ENCODE results near the gene CREBBP.
"Not testable (repeated sequence)": the region's sequence is repeated elsewhere in the genome, so short reads cannot be mapped to it uniquely, and the experiment has no call there.

Gene CREBBP

GRCh38 chr16:3915426-3916260, 35.1 kb upstream of the CREBBP start:
- WGBS (ENCODE audit: insufficient coverage), result 99% methylated on average over 13 of the region's 17 CpGs
- Histone ChIP-seq H3K27ac (ENCODE audit: insufficient read depth in 1 of 2, low read depth in 1 of 2, low read length in 2 of 2, poor library complexity in 1 of 2, severe bottlenecking in 2 of 2) (no peak overlapping the region), H3K4me3 (ENCODE audit: control insufficient read depth in 1 of 7, extremely low read depth in 1 of 7, insufficient read depth in 4 of 7, low read depth in 2 of 7, low read length in 6 of 7) (no peak overlapping the region), H3K36me3 (ENCODE audit: control insufficient read depth in 4 of 4, insufficient read depth in 4 of 4, low read length in 3 of 4) (no peaks in the 10 kb centered on the region), H3K27me3 (replicated peaks in 2 of 5; ENCODE audit: control insufficient read depth in 4 of 5, insufficient read depth in 5 of 5, low read length in 4 of 5) (peaks cover 0 to 3% (median 0%) of the 10 kb centered on the region in 5 experiments), H3K9me3 (ENCODE audit: control extremely low read depth in 1 of 5, control insufficient read depth in 4 of 5, insufficient read depth in 2 of 5, low read depth in 1 of 5, low read length in 4 of 5) (peaks cover 0 to 21% (median 6%) of the 10 kb centered on the region in 5 experiments), H3K4me1 (ENCODE audit: control extremely low read depth in 1 of 4, control insufficient read depth in 4 of 4, insufficient read depth in 4 of 4, low read length in 3 of 4) (no peaks in the 10 kb centered on the region)
- ChIA-PET POLR2A (no interaction called here), CTCF (interaction anchor here (1.5 kb wide), 1 partner anchor 14 kb away, joined by 4 read pairs; no protein-coding TSS in a partner anchor)
- DNase-seq, result no peak

DNA sequence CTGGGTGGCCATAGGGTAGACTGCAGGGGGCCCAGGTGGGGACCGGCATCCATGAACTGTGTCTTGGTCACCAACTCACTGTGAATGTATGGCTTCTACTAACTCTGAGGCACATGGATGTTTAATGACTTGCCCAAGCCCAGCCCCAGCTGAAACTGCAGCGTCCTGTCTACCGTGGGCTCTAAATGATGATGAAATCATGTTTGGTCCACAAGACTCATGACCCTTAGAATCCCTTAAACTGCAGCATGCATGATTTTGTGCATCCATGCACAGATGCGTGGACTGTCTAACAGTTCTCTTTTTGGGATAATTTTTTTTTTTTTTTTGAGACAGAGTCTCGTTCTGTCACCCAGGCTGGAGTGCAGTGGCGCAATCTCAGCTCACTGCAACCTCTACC, 32.4 kb upstream of the CREBBP start:
- ChIA-PET POLR2A (no interaction called here), CTCF (no interaction called here)
- no peak for DNase-seq
- no peaks in the 10 kb centered on the region for H3K36me3 ChIP-seq (ENCODE audit: control insufficient read depth in 4 of 4, insufficient read depth in 4 of 4, low read length in 3 of 4)
- H3K4me1 ChIP-seq (ENCODE audit: control extremely low read depth in 1 of 4, control insufficient read depth in 4 of 4, insufficient read depth in 4 of 4, low read length in 3 of 4), result no peaks in the 10 kb centered on the region
- peaks cover 0 to 10% (median 1%) of the 10 kb centered on the region in 5 experiments for H3K9me3 ChIP-seq (ENCODE audit: control extremely low read depth in 1 of 5, control insufficient read depth in 4 of 5, insufficient read depth in 2 of 5, low read depth in 1 of 5, low read length in 4 of 5)
- WGBS (ENCODE audit: insufficient coverage), result 97% methylated on average over 3 of the region's 6 CpGs
- H3K4me3 ChIP-seq (ENCODE audit: control insufficient read depth in 1 of 7, extremely low read depth in 1 of 7, insufficient read depth in 4 of 7, low read depth in 2 of 7, low read length in 6 of 7), result no peak overlapping the region
- H3K27ac ChIP-seq (ENCODE audit: insufficient read depth in 1 of 2, low read depth in 1 of 2, low read length in 2 of 2, poor library complexity in 1 of 2, severe bottlenecking in 2 of 2), result no peak overlapping the region
- no peaks in the 10 kb centered on the region for H3K27me3 ChIP-seq (replicated peaks in 2 of 5; ENCODE audit: control insufficient read depth in 4 of 5, insufficient read depth in 5 of 5, low read length in 4 of 5)

DNA sequence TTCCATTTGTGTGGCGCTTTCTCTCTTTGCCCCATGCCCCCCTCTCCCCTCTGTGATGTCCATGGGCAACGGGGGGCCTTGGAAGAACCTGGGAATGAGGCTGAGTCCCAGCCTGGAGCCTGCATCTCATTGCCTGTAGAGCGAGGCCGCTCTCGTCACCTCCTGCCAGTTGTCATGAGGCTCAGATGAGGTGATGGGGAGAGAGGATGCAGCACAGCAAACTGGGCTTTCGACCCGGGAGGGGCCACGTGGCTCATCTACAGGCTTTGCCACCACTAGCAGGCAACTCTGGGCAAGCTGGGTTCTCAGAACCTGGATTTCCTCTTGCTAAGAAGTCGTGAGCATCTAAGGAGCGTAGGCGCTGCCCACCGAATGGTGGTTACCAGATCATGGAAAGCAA, 31.9 kb upstream of the CREBBP start:
- H3K36me3 ChIP-seq (ENCODE audit: control insufficient read depth in 4 of 4, insufficient read depth in 4 of 4, low read length in 3 of 4), result no peaks in the 10 kb centered on the region
- ChIA-PET CTCF (no interaction called here), POLR2A (no interaction called here)
- H3K9me3 ChIP-seq (ENCODE audit: control extremely low read depth in 1 of 5, control insufficient read depth in 4 of 5, insufficient read depth in 2 of 5, low read depth in 1 of 5, low read length in 4 of 5), result peaks cover 0 to 7% (median 1%) of the 10 kb centered on the region in 5 experiments
- no peak overlapping the region for H3K27ac ChIP-seq (ENCODE audit: insufficient read depth in 1 of 2, low read depth in 1 of 2, low read length in 2 of 2, poor library complexity in 1 of 2, severe bottlenecking in 2 of 2)
- H3K27me3 ChIP-seq (replicated peaks in 2 of 5; ENCODE audit: control insufficient read depth in 4 of 5, insufficient read depth in 5 of 5, low read length in 4 of 5), result no peaks in the 10 kb centered on the region
- H3K4me3 ChIP-seq (ENCODE audit: control insufficient read depth in 1 of 7, extremely low read depth in 1 of 7, insufficient read depth in 4 of 7, low read depth in 2 of 7, low read length in 6 of 7), result no peak overlapping the region
- no peak for DNase-seq
- 97% methylated on average over 12 of the region's 12 CpGs for WGBS (ENCODE audit: insufficient coverage)
- no peaks in the 10 kb centered on the region for H3K4me1 ChIP-seq (ENCODE audit: control extremely low read depth in 1 of 4, control insufficient read depth in 4 of 4, insufficient read depth in 4 of 4, low read length in 3 of 4)

DNA sequence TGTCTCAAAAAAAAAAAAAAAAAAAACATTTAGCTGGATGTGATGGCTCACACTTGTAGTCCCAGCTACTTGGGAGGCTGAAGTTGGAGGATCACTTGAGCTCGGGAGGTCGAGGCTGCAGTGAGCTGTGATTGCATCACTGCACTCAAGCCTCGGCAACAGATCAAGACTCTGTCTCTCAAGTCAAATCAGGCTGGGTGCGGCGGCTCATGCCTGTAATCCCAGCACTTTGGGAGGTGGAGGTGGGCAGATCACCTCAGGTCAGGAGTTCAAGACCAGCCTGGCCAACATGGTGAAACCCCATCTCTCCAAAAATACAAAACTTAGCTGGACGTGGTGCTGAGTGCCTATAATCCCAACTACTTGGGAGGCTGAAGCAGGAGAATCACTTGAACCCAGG, 31.2 kb upstream of the CREBBP start:
- 95% methylated on average over 3 of the region's 6 CpGs for WGBS (ENCODE audit: insufficient coverage)
- POLR2A ChIA-PET; H3K27ac ChIP-seq (ENCODE audit: insufficient read depth in 1 of 2, low read depth in 1 of 2, low read length in 2 of 2, poor library complexity in 1 of 2, severe bottlenecking in 2 of 2); H3K27me3 ChIP-seq (replicated peaks in 2 of 5; ENCODE audit: control insufficient read depth in 4 of 5, insufficient read depth in 5 of 5, low read length in 4 of 5); H3K36me3 ChIP-seq (ENCODE audit: control insufficient read depth in 4 of 4, insufficient read depth in 4 of 4, low read length in 3 of 4); DNase-seq; CTCF ChIA-PET; H3K4me3 ChIP-seq (ENCODE audit: control insufficient read depth in 1 of 7, extremely low read depth in 1 of 7, insufficient read depth in 4 of 7, low read depth in 2 of 7, low read length in 6 of 7); H3K4me1 ChIP-seq (ENCODE audit: control extremely low read depth in 1 of 4, control insufficient read depth in 4 of 4, insufficient read depth in 4 of 4, low read length in 3 of 4); H3K9me3 ChIP-seq (ENCODE audit: control extremely low read depth in 1 of 5, control insufficient read depth in 4 of 5, insufficient read depth in 2 of 5, low read depth in 1 of 5, low read length in 4 of 5): not testable (repeated sequence)

DNA sequence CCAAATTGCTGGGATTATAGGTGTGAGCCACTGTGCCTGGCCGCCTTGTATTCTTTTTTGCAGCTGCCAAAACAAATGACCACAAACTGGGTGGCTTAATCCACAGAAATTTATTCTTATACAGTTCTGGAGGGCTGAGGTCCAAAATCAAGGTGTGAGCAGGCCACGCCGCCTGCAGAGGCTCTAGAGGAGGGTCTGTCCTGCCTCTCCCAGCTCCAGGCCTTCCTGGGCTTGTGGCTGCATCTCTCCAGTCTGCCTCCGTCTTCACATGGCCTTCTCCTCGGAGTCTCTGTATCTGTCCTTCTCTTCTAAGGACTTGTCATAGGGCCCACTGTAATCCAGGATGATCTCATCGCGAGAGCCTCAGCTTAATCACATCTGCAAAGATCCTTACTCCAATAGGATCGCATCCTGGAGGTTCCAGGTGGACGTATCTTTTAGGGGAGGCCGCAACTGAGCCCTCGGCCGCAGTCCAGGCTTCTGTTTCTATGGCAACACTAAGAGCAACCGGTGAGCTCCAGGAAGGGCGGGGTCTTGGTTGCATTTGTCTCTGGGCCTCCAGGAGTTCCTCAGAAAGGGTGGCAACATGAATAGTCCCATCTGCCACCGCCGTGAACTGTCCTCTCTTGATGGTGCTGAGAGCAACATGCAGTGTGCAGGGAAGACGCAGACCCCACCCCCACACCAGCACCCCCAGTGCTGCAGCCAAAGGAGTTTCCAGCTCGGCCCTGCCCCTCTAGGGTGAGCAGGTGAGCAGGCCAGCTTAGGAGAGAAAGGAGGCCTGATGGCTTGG, 29.5 kb upstream of the CREBBP start:
- Histone ChIP-seq H3K4me3 (ENCODE audit: control insufficient read depth in 1 of 7, extremely low read depth in 1 of 7, insufficient read depth in 4 of 7, low read depth in 2 of 7, low read length in 6 of 7) (no peak overlapping the region), H3K4me1 (ENCODE audit: control extremely low read depth in 1 of 4, control insufficient read depth in 4 of 4, insufficient read depth in 4 of 4, low read length in 3 of 4) (no peaks in the 10 kb centered on the region), H3K27me3 (replicated peaks in 2 of 5; ENCODE audit: control insufficient read depth in 4 of 5, insufficient read depth in 5 of 5, low read length in 4 of 5) (no peaks in the 10 kb centered on the region), H3K27ac (ENCODE audit: insufficient read depth in 1 of 2, low read depth in 1 of 2, low read length in 2 of 2, poor library complexity in 1 of 2, severe bottlenecking in 2 of 2) (no peak overlapping the region), H3K36me3 (ENCODE audit: control insufficient read depth in 4 of 4, insufficient read depth in 4 of 4, low read length in 3 of 4) (no peaks in the 10 kb centered on the region), H3K9me3 (ENCODE audit: control extremely low read depth in 1 of 5, control insufficient read depth in 4 of 5, insufficient read depth in 2 of 5, low read depth in 1 of 5, low read length in 4 of 5) (no peaks in the 10 kb centered on the region)
- DNase-seq, result no peak
- ChIA-PET POLR2A (no interaction called here), CTCF (no interaction called here)
- 88% methylated on average over 14 of the region's 18 CpGs for WGBS (ENCODE audit: insufficient coverage)

- CTCF ChIA-PET, result no interaction called here
- POLR2A ChIA-PET, result no interaction called here
- H3K4me3 ChIP-seq (ENCODE audit: control insufficient read depth in 1 of 7, extremely low read depth in 1 of 7, insufficient read depth in 4 of 7, low read depth in 2 of 7, low read length in 6 of 7), result no peak overlapping the region
- H3K36me3 ChIP-seq (ENCODE audit: control insufficient read depth in 4 of 4, insufficient read depth in 4 of 4, low read length in 3 of 4), result no peaks in the 10 kb centered on the region
- 96% methylated on average over 16 of the region's 17 CpGs for WGBS (ENCODE audit: insufficient coverage)
- H3K9me3 ChIP-seq (ENCODE audit: control extremely low read depth in 1 of 5, control insufficient read depth in 4 of 5, insufficient read depth in 2 of 5, low read depth in 1 of 5, low read length in 4 of 5), result no peaks in the 10 kb centered on the region
- no peaks in the 10 kb centered on the region for H3K27me3 ChIP-seq (replicated peaks in 2 of 5; ENCODE audit: control insufficient read depth in 4 of 5, insufficient read depth in 5 of 5, low read length in 4 of 5)
- no peak for DNase-seq
- no peak overlapping the region for H3K27ac ChIP-seq (ENCODE audit: insufficient read depth in 1 of 2, low read depth in 1 of 2, low read length in 2 of 2, poor library complexity in 1 of 2, severe bottlenecking in 2 of 2)
- H3K4me1 ChIP-seq (ENCODE audit: control extremely low read depth in 1 of 4, control insufficient read depth in 4 of 4, insufficient read depth in 4 of 4, low read length in 3 of 4), result no peaks in the 10 kb centered on the region
These were observed 28.5 kb upstream of the CREBBP start for GRCh38 chr16:3908951-3909437.

- H3K36me3 ChIP-seq (ENCODE audit: control insufficient read depth in 4 of 4, insufficient read depth in 4 of 4, low read length in 3 of 4), result no peaks in the 10 kb centered on the region
- ChIA-PET POLR2A (interaction anchor here (0.7 kb wide), 1 partner anchor 12 kb away, joined by 3 read pairs; no protein-coding TSS in a partner anchor), CTCF (no interaction called here)
- no peak overlapping the region for H3K27ac ChIP-seq (ENCODE audit: insufficient read depth in 1 of 2, low read depth in 1 of 2, low read length in 2 of 2, poor library complexity in 1 of 2, severe bottlenecking in 2 of 2)
- no peaks in the 10 kb centered on the region for H3K27me3 ChIP-seq (replicated peaks in 2 of 5; ENCODE audit: control insufficient read depth in 4 of 5, insufficient read depth in 5 of 5, low read length in 4 of 5)
- no peaks in the 10 kb centered on the region for H3K9me3 ChIP-seq (ENCODE audit: control extremely low read depth in 1 of 5, control insufficient read depth in 4 of 5, insufficient read depth in 2 of 5, low read depth in 1 of 5, low read length in 4 of 5)
- DNase-seq, result no peak
- no peaks in the 10 kb centered on the region for H3K4me1 ChIP-seq (ENCODE audit: control extremely low read depth in 1 of 4, control insufficient read depth in 4 of 4, insufficient read depth in 4 of 4, low read length in 3 of 4)
- WGBS (ENCODE audit: insufficient coverage), result 100% methylated on average over 3 of the region's 4 CpGs
- no peak overlapping the region for H3K4me3 ChIP-seq (ENCODE audit: control insufficient read depth in 1 of 7, extremely low read depth in 1 of 7, insufficient read depth in 4 of 7, low read depth in 2 of 7, low read length in 6 of 7)
These were observed 27.1 kb upstream of the CREBBP start for GRCh38 chr16:3907586-3907985.
